ENCODE data around the gene HOOK2. TPM values are rescaled to one million over a fixed set of nuclear protein-coding genes. Genes with fewer than 3 reads are reported as not detected.
A peak's percentile ranks its signal among the peaks of the same experiment; 100 is the strongest.

HOOK2 gene
- total and polyA plus RNA-seq, 2 of the 13 experiments (the other 11 are each of a cell fraction or from before 2014, with no cell fraction given): 9.2 to 12.9 TPM

- H3K9ac ChIP-seq (ENCODE audit: insufficient read depth, low read depth, low read length): peak overlapping the region; percentile 99
- no peaks in the 10 kb centered on the region; a peak in 1 of 5 replicates for H3K27me3 ChIP-seq (ENCODE audit: control insufficient read depth in 1 of 2, insufficient read depth in 2 of 2, low read length in 2 of 2)
- ATAC-seq (no peak), DNase-seq (ENCODE audit: low spot score) (no peak), FAIRE-seq (no peak)
- TF ChIP-seq, protein P1, sequence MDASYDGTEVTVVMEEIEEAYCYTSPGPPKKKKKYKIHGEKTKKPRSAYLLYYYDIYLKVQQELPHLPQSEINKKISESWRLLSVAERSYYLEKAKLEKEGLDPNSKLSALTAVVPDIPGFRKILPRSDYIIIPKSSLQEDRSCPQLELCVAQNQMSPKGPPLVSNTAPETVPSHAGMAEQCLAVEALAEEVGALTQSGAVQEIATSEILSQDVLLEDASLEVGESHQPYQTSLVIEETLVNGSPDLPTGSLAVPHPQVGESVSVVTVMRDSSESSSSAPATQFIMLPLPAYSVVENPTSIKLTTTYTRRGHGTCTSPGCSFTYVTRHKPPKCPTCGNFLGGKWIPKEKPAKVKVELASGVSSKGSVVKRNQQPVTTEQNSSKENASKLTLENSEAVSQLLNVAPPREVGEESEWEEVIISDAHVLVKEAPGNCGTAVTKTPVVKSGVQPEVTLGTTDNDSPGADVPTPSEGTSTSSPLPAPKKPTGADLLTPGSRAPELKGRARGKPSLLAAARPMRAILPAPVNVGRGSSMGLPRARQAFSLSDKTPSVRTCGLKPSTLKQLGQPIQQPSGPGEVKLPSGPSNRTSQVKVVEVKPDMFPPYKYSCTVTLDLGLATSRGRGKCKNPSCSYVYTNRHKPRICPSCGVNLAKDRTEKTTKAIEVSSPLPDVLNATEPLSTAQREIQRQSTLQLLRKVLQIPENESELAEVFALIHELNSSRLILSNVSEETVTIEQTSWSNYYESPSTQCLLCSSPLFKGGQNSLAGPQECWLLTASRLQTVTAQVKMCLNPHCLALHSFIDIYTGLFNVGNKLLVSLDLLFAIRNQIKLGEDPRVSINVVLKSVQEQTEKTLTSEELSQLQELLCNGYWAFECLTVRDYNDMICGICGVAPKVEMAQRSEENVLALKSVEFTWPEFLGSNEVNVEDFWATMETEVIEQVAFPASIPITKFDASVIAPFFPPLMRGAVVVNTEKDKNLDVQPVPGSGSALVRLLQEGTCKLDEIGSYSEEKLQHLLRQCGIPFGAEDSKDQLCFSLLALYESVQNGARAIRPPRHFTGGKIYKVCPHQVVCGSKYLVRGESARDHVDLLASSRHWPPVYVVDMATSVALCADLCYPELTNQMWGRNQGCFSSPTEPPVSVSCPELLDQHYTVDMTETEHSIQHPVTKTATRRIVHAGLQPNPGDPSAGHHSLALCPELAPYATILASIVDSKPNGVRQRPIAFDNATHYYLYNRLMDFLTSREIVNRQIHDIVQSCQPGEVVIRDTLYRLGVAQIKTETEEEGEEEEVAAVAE (CRISPR knock-in tag; IDR thresholded peaks at IDR 0.05; ENCODE audit: borderline replicate concordance): no peak
- TF ChIP-seq ZFP90 (CRISPR knock-in tag; IDR thresholded peaks at IDR 0.05; ENCODE audit: borderline replicate concordance): no peak
- TF ChIP-seq ZNF230 (CRISPR knock-in tag; IDR thresholded peaks at IDR 0.05): no peak
- TF ChIP-seq KDM4B (CRISPR knock-in tag; IDR thresholded peaks at IDR 0.05): no peak
- no peak for TF ChIP-seq ZSCAN31 (CRISPR knock-in tag; IDR thresholded peaks at IDR 0.05; ENCODE audit: low read depth)
- no peak for TF ChIP-seq ZFP82 (CRISPR knock-in tag; IDR thresholded peaks at IDR 0.05; ENCODE audit: borderline replicate concordance)
- 0 out of 2 replicates have a peak, but pooled peaks have one; percentile 1 for TF ChIP-seq ZNF672 (CRISPR knock-in tag; IDR thresholded peaks at IDR 0.05)
- no peak for TF ChIP-seq MEIS1 (CRISPR knock-in tag; IDR thresholded peaks at IDR 0.05; ENCODE audit: borderline replicate concordance)
- no peak for TF ChIP-seq NAIF1 (CRISPR knock-in tag; IDR thresholded peaks at IDR 0.05; ENCODE audit: borderline replicate concordance)
- peak; percentile 50 for TF ChIP-seq ZNF770 (CRISPR knock-in tag; IDR thresholded peaks at IDR 0.05)
- TF ChIP-seq ZNF121 (CRISPR knock-in tag; IDR thresholded peaks at IDR 0.05): peak; percentile 72
- peak; percentile 13 for TF ChIP-seq SRSF1 (optimal IDR thresholded peaks at IDR 0.05; ENCODE audit: low read depth, low read length)
- no peak for TF ChIP-seq TCF7 (IDR thresholded peaks at IDR 0.05; ENCODE audit: low read depth)
- intact Hi-C loops (cut with micrococcal nuclease; ENCODE audit: unreplicated experiment): no loop called here
- peaks cover 5% of the 10 kb centered on the region; the same call in 1 of the 2 replicates for H4K20me1 ChIP-seq (ENCODE audit: insufficient read depth, low read length)
- POLR2A ChIA-PET: interaction anchor here (0.9 to 4.0 kb wide), 3 partner anchors 10 to 36 kb away, joined by 3 to 47 read pairs (median 4); partner anchors contain the start of gene JUNB
- H3K27ac ChIP-seq (ENCODE audit: extremely low read length, insufficient read depth, low read length): peak overlapping the region; percentile 92
- no peak overlapping the region for H2AFZ ChIP-seq (ENCODE audit: low read length)
- peaks cover 32% of the 10 kb centered on the region for H3K4me1 ChIP-seq (ENCODE audit: insufficient read depth, low read length)
- WGBS (ENCODE audit: low lambda C conversion rate): 36% methylated on average over 22 of the region's 22 CpGs
- peak overlapping the region; percentile 88 for H3K4me2 ChIP-seq (ENCODE audit: low read depth, low read length)
- H3K36me3 ChIP-seq (replicated peaks in 1 of 2; ENCODE audit: control insufficient read depth in 1 of 2, insufficient read depth in 2 of 2, low read length in 2 of 2): peaks cover 1 to 12% of the 10 kb centered on the region in 2 experiments; a peak in 4 of 5 replicates
- peak overlapping the region; percentile 81 to 100 (median 93) for H3K4me3 ChIP-seq (replicated peaks in 1 of 3; ENCODE audit: insufficient read depth in 1 of 3, low read depth in 2 of 3, low read length in 3 of 3)
- BruUV-seq (replicated peaks): no TSS peak
- H3K9me3 ChIP-seq (ENCODE audit: low read length): no peaks in the 10 kb centered on the region
- H3K79me2 ChIP-seq (ENCODE audit: insufficient read depth, low read length): peaks cover 18% of the 10 kb centered on the region
- CTCF ChIA-PET (ENCODE audit: low intra/inter-chr PET ratio, low total read pairs): interaction anchor here (1.6 kb wide), 1 partner anchor 36 kb away, joined by 4 read pairs; no protein-coding TSS in a partner anchor
- in situ Hi-C loops (cut with HindIII; ENCODE audit: extremely low pct_ligation_motif_present, low pct_unique_long_range_greater_than_20kb): loop anchor here (5.0 kb wide), 1 partner anchor 35 kb away; no protein-coding TSS in a partner anchor
These were observed 27.1 kb upstream of the HOOK2 start for GRCh38 chr19:12802267-12803106.

Measured in HepG2 (cell line).